ENCODE measurements around the gene NPPA.
"Not testable (repeated sequence)": the region's sequence is repeated elsewhere in the genome, so short reads cannot be mapped to it uniquely, and the experiment has no call there.

NPPA gene

DNA sequence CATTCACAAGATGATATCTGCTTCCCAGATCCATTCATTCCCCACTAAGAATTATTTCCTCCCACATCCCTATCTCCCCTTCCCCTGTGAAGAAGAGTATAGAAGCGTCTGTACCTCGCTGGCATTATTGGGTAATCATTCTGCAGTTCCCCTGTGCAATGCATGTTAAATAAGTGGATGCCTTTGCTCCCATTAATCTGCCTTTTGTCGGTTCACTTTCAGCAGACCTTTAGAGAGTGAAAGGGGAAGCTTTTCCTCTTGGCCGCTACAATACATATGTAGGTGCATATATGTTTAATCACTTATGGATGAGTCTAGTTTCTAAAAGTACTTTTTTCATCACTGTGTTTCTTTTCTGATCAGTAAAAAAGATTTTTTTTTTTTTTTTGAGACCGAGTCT, 34.6 kb downstream of the NPPA start:
- no peak for DNase-seq

DNA sequence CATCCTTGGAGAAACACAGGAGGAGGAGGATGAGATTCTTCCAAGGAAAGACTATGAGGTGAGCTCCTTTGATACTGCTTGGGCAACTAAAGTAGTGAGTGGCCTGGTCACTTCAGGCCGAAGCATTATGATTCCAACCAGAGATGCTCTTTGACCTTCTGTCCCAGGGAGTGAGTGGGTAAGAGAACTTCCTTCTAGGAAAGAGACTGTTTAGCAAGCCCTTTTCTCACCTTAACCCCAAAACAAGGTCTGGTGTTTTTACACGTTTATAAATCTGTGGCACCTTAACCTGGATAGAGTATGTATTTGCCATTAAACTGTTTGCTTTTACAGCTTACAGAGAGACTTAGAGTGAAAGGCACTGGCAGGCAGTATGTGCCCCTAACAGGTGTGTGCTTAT, 40.5 kb downstream of the NPPA start:
- DNase-seq: no peak

DNA sequence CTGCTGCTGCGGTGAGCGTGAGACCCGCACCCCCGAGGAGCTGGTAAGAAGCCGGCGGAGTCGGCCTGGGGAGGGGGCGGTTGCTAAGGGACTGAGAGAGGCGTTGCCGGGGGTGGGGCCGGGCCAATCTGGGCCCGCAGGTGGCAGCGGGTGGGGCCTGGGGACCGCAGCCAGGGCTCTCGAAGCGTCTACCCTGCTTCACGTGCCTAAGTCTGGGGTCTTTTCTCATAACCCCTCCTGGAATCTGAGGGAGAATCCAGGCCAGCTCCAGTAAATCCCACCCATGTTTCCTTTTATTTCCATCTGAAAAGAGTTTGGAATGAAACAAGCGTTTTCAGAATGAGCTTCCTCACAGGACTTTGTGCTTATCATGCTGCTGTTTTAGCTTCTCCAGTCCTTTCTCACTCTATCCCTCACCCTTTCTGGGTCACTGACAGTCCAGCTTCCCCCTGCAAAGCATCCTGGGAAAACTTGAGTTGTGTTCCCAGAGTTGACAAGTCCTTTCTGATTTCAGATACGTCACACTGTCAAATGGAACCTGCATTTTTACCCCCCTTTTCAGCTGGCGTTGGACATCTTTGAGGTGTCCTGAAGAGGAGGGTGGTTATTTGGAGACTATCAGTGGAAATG, 41.2 kb downstream of the NPPA start:
- DNase-seq: peak in 8 of 51 donors; percentile 24 to 88 (median 42)

DNA sequence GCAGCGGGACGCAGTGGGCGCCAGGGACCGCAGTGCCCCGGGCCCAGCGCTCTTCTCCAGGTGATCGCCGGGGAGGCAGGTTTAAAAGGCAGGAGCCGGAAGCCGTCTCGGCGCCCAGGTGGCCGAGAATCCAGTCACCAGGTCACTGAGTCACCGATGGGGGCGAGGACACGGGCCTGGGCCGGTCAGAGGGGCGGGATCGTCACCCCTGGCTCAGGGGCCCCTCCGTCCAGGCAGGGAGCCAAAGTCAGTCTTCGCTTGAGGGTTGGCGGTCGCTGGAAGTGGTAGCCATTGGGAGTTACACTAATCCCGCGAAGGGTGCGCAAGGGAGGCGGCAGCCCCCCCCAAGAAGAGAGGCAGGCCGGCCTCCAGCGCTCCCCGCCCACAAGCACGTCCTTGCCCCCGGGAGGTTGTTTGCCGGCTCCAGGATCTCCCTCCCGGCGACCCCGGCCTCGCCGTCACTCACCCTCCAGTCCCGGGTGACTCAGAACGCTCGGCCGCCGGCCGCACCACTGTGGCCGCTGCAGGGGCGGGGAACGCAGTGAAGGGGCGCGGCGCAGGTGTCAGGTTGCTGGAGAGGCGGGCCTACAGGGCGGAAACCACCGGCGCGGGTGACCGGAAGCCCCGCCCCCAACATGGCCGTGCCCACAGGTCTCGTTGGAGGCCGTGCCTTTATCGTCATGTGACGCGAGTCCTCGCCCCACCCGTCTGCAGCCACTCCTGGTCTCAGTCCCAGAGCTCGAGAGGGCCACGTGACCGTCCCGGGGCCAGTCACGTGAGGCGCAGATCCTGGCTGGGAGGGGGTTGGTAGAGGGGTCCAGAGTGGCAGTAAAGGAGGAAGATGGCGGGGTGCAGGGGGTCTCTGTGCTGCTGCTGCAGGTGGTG, 41.9 kb downstream of the NPPA start, which contains the start of the genes CLCN6 and MTHFR:
CLCN6 (plus strand) TSS at position 770 of the 885 bp plus-strand sequence; CDS start at position 842, 72 bp downstream.
MTHFR (minus strand) TSS at position 543 of the 885 bp plus-strand sequence. CDS start 2,848 bp downstream, outside the sequence.
- peak; percentile 80 to 99 (median 98) for DNase-seq

DNA sequence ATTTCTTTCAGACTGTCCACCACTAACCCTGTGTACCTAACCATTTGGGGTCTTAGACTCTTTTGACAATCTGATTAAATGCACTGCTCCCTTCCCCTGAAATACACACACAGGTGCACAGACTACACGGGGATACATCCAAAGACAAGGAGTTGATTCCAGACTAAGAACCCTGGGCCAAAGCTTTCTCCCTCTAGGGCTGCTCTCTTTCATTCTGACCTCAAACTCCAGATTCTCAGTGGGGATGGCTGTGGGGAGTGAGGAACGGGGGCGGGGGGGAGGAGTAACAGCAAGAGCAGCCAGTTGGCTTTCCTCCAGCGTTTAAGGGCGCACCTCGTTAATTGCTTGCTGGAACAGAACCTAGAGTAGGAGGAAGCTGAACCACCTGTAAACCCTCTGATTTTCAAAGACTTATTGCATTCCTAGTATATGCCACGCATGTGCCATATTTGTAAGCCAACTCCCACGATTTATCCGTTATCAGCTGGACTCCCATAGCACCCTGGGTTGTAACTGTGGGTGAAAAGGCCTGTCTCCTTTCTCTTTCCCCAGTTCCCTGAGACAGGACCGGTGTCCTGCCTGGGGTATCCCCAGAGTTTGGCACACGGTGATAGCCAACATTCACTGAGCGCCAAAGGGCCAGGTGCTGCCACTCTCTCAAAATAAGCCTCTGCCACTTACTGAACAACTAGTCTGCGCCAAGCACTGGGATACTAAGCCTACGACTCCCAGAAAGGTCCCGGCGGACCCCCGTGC, 42.7 kb downstream of the NPPA start:
- DNase-seq: peak in 6 of 51 donors; percentile 13 to 75 (median 20)

GRCh38 chr1:11803924-11804665, 43.5 kb downstream of the NPPA start:
- not testable (repeated sequence) for DNase-seq

GRCh38 chr1:11802973-11803885, 44.4 kb downstream of the NPPA start:
- DNase-seq: peak in 38 of 51 donors; percentile 13 to 71 (median 44)

DNA sequence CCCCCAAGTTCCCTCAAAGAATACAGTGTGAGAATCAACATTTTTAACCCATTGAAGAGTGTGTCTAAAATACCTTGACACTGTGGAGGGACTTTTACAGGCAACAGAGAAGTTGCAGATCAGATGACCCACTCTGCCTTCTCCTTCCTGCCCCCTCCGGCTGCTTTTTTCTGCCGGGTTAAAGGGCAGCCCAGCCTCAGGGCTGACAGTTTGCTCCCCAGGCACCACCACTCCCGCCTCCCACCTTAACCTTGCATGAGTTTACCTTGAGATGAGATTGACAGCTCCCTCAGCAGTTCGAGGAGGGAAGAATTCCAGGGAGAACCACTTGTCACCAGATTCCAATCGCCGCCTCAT, 45.0 kb downstream of the NPPA start:
- DNase-seq: peak in 1 of 51 donors; percentile 20

DNA sequence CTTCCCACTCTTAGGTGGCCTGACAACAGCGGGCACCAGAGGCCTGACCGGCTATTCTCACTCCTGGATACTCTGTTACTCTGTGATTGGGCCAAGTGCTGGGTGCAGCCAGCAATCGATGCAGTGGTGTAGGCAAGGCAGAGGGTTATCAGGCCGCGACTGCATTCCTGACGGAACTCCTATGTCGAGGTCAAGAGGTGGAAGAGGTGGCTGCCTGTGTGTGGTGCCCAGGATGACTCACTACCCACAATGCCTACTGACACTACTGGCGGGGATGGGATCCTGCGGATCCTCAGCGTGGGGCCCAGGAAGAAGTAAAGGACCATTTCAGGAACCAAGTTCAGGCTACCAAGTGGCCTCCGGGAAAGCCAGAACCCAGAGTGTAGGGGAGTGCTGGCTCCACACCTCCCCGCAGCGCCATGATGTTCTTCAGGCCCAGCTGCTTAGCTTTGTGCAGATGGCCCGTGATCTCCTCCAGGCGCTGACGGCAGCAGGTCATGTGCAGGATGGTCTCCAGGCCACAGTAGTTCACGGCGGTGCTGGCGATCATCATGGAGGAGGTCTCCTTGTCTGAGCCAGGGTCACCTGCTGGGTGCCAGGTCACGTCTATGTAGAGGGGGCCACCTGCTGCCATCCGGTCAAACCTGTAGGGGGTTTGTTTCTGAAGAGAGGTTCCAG, 46.7 kb downstream of the NPPA start:
- DNase-seq: no peak

DNA sequence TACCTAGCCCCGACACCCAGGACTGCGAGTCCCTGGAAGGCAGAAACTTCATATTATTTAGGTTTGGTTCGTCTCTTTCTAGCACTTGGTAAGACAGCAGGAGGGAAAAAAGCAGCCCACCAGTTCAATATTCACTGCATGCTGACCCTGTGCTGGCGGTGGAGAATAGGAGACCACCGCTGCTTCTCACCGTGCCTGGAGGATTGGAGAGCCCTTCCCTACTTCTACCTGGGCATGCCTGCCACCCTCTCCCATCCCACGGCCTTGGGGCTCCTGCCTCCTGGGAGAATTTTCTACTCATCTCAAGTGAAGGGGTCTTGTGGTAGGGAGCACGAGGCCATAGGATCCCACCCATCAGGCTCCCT, 47.2 kb downstream of the NPPA start:
- no peak for DNase-seq

DNA sequence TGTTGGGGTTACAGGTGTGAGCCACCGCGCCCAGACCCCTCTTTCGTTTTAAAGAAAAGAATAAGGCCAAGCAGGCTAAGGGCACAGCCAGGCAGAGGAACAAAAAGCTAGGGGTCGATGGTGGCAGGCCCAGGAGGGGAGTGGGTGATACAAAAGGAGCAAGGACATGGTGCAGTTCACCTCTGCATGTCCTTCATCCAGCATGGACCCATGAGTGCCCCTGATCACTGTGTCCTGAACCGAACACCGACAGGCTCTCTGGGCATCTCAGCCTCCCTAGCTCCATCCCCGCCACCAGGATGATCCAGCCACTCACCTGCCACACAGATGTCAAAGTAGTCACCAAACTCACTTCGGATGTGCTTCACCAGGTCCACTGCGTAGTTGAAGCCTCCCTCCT, 47.7 kb downstream of the NPPA start:
- DNase-seq: no peak

DNA sequence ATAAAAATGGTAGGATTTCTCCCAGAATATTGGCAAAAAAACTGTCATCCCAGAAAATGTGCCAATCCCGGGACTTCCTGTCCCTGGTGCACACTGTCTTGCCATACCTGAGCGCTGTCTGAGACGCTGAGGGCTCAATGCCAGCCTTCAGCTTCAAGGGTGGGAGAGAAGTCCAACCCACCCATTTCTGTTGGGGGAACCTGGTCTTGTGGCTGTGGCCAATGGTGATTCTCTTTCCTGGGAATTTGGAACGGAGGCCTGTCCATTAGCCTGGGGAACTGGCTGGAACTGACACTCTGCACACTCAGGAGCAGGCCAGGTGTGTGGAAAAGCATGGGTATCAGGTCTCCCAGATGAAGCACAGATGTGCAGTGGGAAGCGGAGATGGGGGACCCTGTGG, 48.5 kb downstream of the NPPA start:
- no peak for DNase-seq

DNA sequence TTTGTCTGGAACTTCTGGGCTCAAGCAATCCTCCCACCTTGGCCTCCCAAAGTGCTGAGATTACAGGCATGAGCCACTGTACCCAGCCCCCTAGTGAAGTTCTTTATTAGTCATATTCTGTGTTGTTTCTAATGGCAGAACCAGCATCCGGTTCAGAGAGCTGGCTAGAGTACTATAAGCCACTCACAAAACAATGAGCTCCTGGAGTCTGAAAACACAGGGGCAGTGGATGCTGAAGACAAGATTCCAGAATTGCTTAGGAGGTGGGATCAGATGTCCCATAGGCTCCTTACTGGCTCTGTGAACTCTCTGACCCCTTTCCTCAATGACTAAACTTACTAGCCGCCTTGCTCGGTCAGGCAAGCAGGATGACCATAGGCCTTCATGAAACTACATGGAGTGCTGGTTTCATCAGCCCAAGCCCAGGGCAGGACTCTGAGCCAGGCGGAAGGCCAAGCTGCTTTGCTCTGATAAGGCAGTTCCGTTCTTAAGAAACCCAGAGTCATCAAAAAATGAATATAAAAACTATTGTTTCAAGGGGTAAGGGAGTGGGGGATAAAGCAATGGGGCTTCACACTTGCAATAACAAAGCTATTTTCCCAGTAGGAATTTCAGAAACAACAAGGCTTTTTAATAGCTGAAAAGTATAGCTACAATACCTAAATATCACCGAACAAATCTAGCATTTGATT, 49.9 kb downstream of the NPPA start:
- no peak for DNase-seq

DNA sequence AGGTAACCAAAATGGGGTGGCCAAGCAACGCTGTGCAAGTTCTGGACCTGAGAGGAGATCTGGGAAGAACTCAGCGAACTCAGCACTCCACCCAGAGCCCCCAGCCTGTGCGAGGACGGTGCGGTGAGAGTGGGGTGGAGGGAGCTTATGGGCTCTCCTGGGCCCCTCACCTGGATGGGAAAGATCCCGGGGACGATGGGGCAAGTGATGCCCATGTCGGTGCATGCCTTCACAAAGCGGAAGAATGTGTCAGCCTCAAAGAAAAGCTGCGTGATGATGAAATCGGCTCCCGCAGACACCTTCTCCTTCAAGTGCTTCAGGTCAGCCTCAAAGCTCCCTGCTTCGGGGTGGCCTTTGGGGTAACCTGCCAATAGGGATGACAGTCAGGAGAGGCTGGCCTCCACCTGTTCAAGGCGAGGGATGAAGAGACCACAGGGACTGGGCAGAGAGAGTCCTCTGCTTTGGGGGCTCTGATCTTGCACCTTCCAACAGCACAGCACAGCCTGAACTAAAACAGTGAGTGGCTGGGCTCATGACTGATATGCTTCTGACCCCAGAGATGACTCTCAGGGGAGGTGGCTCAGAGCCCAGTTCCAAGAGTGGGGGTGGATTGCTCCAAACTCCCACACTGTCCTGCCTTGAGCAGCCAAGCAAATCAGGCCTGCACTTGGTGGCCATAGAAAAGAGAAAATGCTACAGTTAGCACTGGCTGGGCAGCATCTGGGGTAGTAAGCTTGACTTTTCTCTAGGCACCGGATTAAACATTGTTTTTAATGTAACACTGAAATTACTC, 51.4 kb downstream of the NPPA start:
- DNase-seq: no peak

All from hypothalamus (tissue), 51 donors.